PC-3 (cell line): ENCODE data around the gene CILP. TPM values are rescaled to one million over a fixed set of nuclear protein-coding genes. Genes with fewer than 3 reads are reported as not detected.
"Not testable (repeated sequence)": the region's sequence is repeated elsewhere in the genome, so short reads cannot be mapped to it uniquely, and the experiment has no call there.

ENCODE experiments used
- ATAC-seq: fragments of 200-7000 bp; cut with Tn5 transposase; 2 replicates; pipeline ENCODE4 v1.9.1; 2020; ENCODE audit warnings: mild to moderate bottlenecking, moderate library complexity
- BruUV-seq: library from RNA; stranded (reverse); fragments of 400-500 nt; replicated peaks from 2 replicates; lab custom pipeline; 2021; lab: Mats Ljungman, UMichigan
- CTCF ChIA-PET: fragments of 300-600 bp; sonication (Branson Sonifier 250); formaldehyde crosslinking; loops from one replicate; lab custom pipeline; 2022; ENCODE audit warnings: antibody characterized with exemption; lab: Charles Lee
- POLR2A ChIA-PET: fragments of 300-600 bp; sonication (Branson Sonifier 250); formaldehyde crosslinking; loops from one replicate; lab custom pipeline; 2022; ENCODE audit warnings: antibody characterized with exemption; ENCODE audit not compliant: unreplicated experiment; lab: Charles Lee
- DNase-seq: peaks from one replicate; pipeline ENCODE4 v3.0.0-alpha.2; 2015
- H2AFZ ChIP-seq: fragments of 300-600 bp; sonication (generic); 2 replicates; pipeline ENCODE4 v1.6.0; 2016; ENCODE audit warnings: antibody characterized with exemption, low read length
- H3F3A ChIP-seq: fragments of 300-600 bp; sonication (generic); one replicate; pipeline ENCODE4 v1.6.0; 2017; ENCODE audit warnings: antibody characterized with exemption, low read length, control low read depth, mild to moderate bottlenecking; ENCODE audit not compliant: unreplicated experiment
- H3K27ac ChIP-seq: fragments of 300-600 bp; sonication (generic); 2 replicates; pipeline ENCODE4 v1.5.1; 2016; ENCODE audit warnings: mild to moderate bottlenecking, low read length
- H3K27me3 ChIP-seq: fragments of 300-600 bp; sonication (generic); 2 replicates; pipeline ENCODE4 v1.6.1; 2016; ENCODE audit warnings: low read length, mixed read lengths
- H3K36me3 ChIP-seq: fragments of 300-600 bp; sonication (generic); 2 replicates; pipeline ENCODE4 v1.6.1; 2016; ENCODE audit warnings: low read depth, mixed run types, low read length, mixed read lengths
- H3K4me1 ChIP-seq: fragments of 300-600 bp; sonication (generic); 2 replicates; pipeline ENCODE4 v1.5.1; 2016; ENCODE audit warnings: low read length; ENCODE audit not compliant: insufficient read depth
- H3K4me2 ChIP-seq: fragments of 300-600 bp; sonication (generic); 2 replicates; pipeline ENCODE4 v1.6.0; 2016; ENCODE audit warnings: low read length
- H3K4me3 ChIP-seq: fragments of 300-600 bp; sonication (generic); 2 replicates; pipeline ENCODE4 v1.5.1; 2016; ENCODE audit warnings: mild to moderate bottlenecking, low read length, mixed read lengths
- H3K79me2 ChIP-seq: fragments of 300-600 bp; sonication (generic); 2 replicates; pipeline ENCODE4 v1.6.1; 2017; ENCODE audit warnings: low read length, mixed read lengths
- H3K9ac ChIP-seq: fragments of 300-600 bp; sonication (generic); 2 replicates; pipeline ENCODE4 v1.6.0; 2016; ENCODE audit warnings: mild to moderate bottlenecking, low read length
- H3K9me2 ChIP-seq: fragments of 300-600 bp; sonication (generic); replicated peaks from 2 replicates; pipeline ENCODE4 v1.6.1; 2016; ENCODE audit warnings: mixed run types, low read length, mixed read lengths
- H3K9me3 ChIP-seq: fragments of 300-600 bp; sonication (generic); 2 replicates; pipeline ENCODE4 v1.6.1; 2016; ENCODE audit warnings: low read length, mixed read lengths
- H4K20me1 ChIP-seq: fragments of 300-600 bp; sonication (generic); 2 replicates; pipeline ENCODE4 v1.6.1; 2016; ENCODE audit warnings: low read length, mixed read lengths
- EZH2 ChIP-seq: fragments of 300-600 bp; sonication (generic); IDR thresholded peaks from one replicate; pipeline ENCODE4 v1.6.1; 2017; ENCODE audit warnings: antibody characterized with exemption, mild to moderate bottlenecking, low read length; ENCODE audit not compliant: unreplicated experiment
- EZH2phosphoT487 ChIP-seq: fragments of 300-600 bp; sonication (generic); IDR thresholded peaks from 2 replicates; pipeline ENCODE4 v1.6.1; 2018; ENCODE audit warnings: mild to moderate bottlenecking, antibody characterized with exemption, low read length, borderline replicate concordance
- intact Hi-C: fragments of 100-400 bp; cut with micrococcal nuclease; formaldehyde crosslinking; loops from 2 replicates; pipeline ENCODE4 v1.9.0; 2023
- total RNA-seq: library from RNA; depleted of rRNA; stranded (reverse); fragments of >200 nt; gene quantifications from 2 replicates; pipeline ENCODE4 v1.2.3, GENCODE V29; 2014
- TF ChIP-seq, protein P1 (sequence below): fragments of 300-600 bp; sonication (generic); conservative IDR thresholded peaks from 2 replicates; pipeline ENCODE4 v1.5.1; 2017; ENCODE audit warnings: antibody characterized with exemption, low read depth, mild to moderate bottlenecking, low read length

The CILP gene
- total RNA-seq, 1 experiment from 2014 or later: not detected

DNA sequence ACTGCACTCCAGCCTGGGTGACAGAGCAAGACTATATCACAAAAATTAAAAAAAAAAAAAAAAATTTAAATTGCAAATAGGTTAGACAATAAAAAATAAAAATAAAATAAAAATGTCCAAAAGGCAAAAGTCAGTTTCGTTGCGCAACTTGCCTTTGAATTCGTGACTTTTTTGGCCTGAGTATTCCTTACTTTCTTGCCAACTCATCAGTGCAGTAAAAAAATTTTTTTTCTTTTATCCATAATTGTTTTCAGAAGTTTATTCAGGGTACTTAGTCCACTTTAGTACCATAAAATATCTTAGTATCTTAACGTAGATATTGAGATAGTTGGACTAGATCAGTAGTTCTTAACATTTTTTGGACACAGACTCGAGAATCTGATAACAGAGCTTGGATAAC lies 22.4 kb upstream of the CILP start:
- ChIA-PET POLR2A (no interaction called here), CTCF (no interaction called here)
- no peaks in the 10 kb centered on the region for H3F3A ChIP-seq
- ATAC-seq: no peak
- H3K79me2 ChIP-seq: no peaks in the 10 kb centered on the region
- no peak overlapping the region for H3K4me3 ChIP-seq
- TF ChIP-seq EZH2: no peak
- TF ChIP-seq, protein P1, sequence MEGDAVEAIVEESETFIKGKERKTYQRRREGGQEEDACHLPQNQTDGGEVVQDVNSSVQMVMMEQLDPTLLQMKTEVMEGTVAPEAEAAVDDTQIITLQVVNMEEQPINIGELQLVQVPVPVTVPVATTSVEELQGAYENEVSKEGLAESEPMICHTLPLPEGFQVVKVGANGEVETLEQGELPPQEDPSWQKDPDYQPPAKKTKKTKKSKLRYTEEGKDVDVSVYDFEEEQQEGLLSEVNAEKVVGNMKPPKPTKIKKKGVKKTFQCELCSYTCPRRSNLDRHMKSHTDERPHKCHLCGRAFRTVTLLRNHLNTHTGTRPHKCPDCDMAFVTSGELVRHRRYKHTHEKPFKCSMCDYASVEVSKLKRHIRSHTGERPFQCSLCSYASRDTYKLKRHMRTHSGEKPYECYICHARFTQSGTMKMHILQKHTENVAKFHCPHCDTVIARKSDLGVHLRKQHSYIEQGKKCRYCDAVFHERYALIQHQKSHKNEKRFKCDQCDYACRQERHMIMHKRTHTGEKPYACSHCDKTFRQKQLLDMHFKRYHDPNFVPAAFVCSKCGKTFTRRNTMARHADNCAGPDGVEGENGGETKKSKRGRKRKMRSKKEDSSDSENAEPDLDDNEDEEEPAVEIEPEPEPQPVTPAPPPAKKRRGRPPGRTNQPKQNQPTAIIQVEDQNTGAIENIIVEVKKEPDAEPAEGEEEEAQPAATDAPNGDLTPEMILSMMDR: no peak
- DNase-seq: no peak
- no peak overlapping the region for H3K9ac ChIP-seq
- no peaks in the 10 kb centered on the region for H3K27me3 ChIP-seq
- H4K20me1 ChIP-seq: no peaks in the 10 kb centered on the region
- H3K9me2 ChIP-seq: no peaks in the 10 kb centered on the region
- H3K36me3 ChIP-seq: no peaks in the 10 kb centered on the region
- BruUV-seq: no TSS peak
- H3K9me3 ChIP-seq: no peaks in the 10 kb centered on the region
- no peak overlapping the region for H3K27ac ChIP-seq
- no peak overlapping the region for H2AFZ ChIP-seq
- no peaks in the 10 kb centered on the region for H3K4me1 ChIP-seq
- H3K4me2 ChIP-seq: no peak overlapping the region
- intact Hi-C loops: no loop called here

DNA sequence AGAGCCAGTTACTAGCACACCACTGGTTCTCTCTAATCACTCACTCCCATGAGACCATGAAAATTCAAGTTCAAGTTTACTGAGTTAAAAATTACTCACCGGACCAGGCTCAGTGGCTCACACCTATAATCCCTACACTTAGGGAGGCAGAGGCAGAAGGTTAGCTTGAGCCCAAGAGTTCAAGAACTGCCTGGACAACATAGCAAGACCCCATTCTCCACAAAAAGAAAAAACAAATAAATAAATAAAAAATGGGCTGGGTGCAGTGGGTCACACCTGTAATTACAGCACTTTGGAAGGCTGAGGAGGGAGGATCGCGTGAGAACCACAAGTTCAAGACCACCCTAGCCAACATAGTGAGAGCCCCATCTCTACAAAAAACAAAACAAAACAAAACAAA lies 21.2 kb upstream of the CILP start:
- ChIA-PET POLR2A (no interaction called here), CTCF (no interaction called here)
- DNase-seq (no peak), ATAC-seq (no peak)
- Histone ChIP-seq H3K4me1 (no peaks in the 10 kb centered on the region), H3K9me2 (no peaks in the 10 kb centered on the region), H2AFZ (no peak overlapping the region), H3K9ac (no peak overlapping the region), H3K27me3 (no peaks in the 10 kb centered on the region), H3K79me2 (no peaks in the 10 kb centered on the region), H3K4me2 (no peak overlapping the region), H3K4me3 (no peak overlapping the region), H3F3A (no peaks in the 10 kb centered on the region), H4K20me1 (no peaks in the 10 kb centered on the region), H3K36me3 (no peaks in the 10 kb centered on the region), H3K9me3 (no peaks in the 10 kb centered on the region), H3K27ac (no peak overlapping the region)
- BruUV-seq: no TSS peak
- intact Hi-C loops: no loop called here
- TF ChIP-seq EZH2 (no peak), EZH2phosphoT487 (no peak)
- TF ChIP-seq, protein P1: no peak

DNA sequence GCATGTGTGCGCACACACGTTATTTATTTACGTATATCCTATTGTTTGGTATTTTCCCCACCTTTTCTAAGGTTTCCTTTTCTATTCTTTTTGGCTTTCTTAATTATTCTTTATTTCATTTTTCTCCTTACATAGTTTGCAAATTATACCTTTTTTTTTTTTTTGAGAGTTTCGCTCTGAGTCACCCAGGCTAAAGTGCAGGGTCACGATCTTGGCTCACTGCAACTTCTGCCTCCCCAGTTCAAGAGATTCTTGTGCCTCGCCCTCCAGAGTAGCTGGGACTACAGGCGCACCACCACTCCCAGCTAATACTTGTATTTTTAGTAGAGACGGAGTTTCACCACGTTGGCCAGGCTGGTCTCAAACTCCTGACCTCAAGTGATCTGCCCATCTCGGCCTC lies 20.0 kb upstream of the CILP start:
- no TSS peak for BruUV-seq
- Histone ChIP-seq H3K79me2 (no peaks in the 10 kb centered on the region), H3K4me1 (no peaks in the 10 kb centered on the region), H3K4me3 (no peak overlapping the region), H3F3A (no peaks in the 10 kb centered on the region), H4K20me1 (no peaks in the 10 kb centered on the region), H3K9me3 (no peaks in the 10 kb centered on the region), H2AFZ (no peak overlapping the region), H3K27ac (no peak overlapping the region), H3K9me2 (no peaks in the 10 kb centered on the region), H3K9ac (no peak overlapping the region), H3K36me3 (no peaks in the 10 kb centered on the region), H3K4me2 (no peak overlapping the region), H3K27me3 (no peaks in the 10 kb centered on the region)
- intact Hi-C loops: no loop called here
- no peak for TF ChIP-seq EZH2
- TF ChIP-seq EZH2phosphoT487: no peak
- TF ChIP-seq, protein P1: no peak
- CTCF ChIA-PET: no interaction called here
- POLR2A ChIA-PET: no interaction called here
- ATAC-seq (no peak), DNase-seq (no peak)

DNA sequence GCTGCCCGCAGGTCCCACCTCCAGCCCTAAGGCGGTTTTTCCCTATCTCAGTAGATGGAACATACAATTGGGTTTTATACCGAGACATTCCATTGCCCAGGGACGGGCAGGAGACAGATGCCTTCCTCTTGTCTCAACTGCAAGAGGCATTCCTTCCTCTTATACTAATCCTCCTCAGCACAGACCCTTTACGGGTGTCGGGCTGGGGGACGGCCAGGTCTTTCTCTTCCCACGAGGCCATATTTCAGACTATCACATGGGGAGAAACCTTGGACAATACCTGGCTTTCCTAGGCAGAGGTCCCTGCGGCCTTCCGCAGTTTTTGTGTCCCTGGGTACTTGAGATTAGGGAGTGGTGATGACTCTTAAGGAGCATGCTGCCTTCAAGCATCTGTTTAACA lies 15.6 kb upstream of the CILP start:
- H3K9ac ChIP-seq, H3F3A ChIP-seq, BruUV-seq, ATAC-seq, H4K20me1 ChIP-seq, intact Hi-C loops, H3K27ac ChIP-seq, DNase-seq, H3K9me2 ChIP-seq, H3K4me3 ChIP-seq, H3K4me2 ChIP-seq, H3K27me3 ChIP-seq, H2AFZ ChIP-seq, H3K36me3 ChIP-seq, H3K79me2 ChIP-seq, CTCF ChIA-PET, POLR2A ChIA-PET, H3K4me1 ChIP-seq, H3K9me3 ChIP-seq: not testable (repeated sequence)
